ENCODE data around the gene PRKCZ. TPM values are rescaled to one million over a fixed set of nuclear protein-coding genes. Genes with fewer than 3 reads are reported as not detected.
A peak's percentile ranks its signal among the peaks of the same experiment; 100 is the strongest.

Gene PRKCZ
- total and polyA plus RNA-seq, 9 of the 15 experiments (the other 6 are each of a cell fraction or from before 2014, with no cell fraction given): 0.07 to 3.1 (median 1.3) TPM

DNA sequence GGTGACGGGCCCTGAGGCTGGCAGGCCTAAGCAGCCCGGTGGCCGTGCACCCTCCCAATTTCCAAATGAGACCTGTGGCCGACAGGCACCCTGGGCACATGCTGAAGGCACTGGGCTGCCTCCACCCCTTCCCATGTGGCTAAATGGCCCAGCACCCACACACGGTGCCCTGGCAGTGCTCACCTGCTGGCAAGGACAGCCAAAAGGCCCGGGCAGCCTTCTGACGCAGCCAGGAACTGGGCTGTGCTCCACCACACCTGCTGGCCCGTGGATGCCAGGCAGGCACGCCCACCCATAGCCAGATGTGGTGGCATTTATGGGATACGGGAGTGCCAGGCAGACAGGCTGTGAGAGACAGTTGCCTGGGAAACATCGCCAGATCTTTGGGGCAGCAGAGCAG lies 148.4 kb downstream of the PRKCZ start (continued):
- TF ChIP-seq, protein P1, sequence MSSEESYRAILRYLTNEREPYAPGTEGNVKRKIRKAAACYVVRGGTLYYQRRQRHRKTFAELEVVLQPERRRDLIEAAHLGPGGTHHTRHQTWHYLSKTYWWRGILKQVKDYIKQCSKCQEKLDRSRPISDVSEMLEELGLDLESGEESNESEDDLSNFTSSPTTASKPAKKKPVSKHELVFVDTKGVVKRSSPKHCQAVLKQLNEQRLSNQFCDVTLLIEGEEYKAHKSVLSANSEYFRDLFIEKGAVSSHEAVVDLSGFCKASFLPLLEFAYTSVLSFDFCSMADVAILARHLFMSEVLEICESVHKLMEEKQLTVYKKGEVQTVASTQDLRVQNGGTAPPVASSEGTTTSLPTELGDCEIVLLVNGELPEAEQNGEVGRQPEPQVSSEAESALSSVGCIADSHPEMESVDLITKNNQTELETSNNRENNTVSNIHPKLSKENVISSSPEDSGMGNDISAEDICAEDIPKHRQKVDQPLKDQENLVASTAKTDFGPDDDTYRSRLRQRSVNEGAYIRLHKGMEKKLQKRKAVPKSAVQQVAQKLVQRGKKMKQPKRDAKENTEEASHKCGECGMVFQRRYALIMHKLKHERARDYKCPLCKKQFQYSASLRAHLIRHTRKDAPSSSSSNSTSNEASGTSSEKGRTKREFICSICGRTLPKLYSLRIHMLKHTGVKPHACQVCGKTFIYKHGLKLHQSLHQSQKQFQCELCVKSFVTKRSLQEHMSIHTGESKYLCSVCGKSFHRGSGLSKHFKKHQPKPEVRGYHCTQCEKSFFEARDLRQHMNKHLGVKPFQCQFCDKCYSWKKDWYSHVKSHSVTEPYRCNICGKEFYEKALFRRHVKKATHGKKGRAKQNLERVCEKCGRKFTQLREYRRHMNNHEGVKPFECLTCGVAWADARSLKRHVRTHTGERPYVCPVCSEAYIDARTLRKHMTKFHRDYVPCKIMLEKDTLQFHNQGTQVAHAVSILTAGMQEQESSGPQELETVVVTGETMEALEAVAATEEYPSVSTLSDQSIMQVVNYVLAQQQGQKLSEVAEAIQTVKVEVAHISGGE (CRISPR knock-in tag; IDR thresholded peaks at IDR 0.05): no peak
- TF ChIP-seq FUS (optimal IDR thresholded peaks at IDR 0.05; ENCODE audit: low read depth, low read length): no peak
- 0 out of 4 replicates have a peak, but pooled peaks of 1 of the 2 experiments have one; percentile 14 for TF ChIP-seq ARNT (IDR thresholded peaks at IDR 0.05)
- 0 out of 2 replicates have a peak, but pooled peaks have one; percentile 26 for TF ChIP-seq NFRKB (IDR thresholded peaks at IDR 0.05; ENCODE audit: low read depth)
- TF ChIP-seq ELF4 (CRISPR knock-in tag; IDR thresholded peaks at IDR 0.05): no peak
- TF ChIP-seq TCF7 (IDR thresholded peaks at IDR 0.05; ENCODE audit: borderline replicate concordance): no peak
- TF ChIP-seq, protein P2, sequence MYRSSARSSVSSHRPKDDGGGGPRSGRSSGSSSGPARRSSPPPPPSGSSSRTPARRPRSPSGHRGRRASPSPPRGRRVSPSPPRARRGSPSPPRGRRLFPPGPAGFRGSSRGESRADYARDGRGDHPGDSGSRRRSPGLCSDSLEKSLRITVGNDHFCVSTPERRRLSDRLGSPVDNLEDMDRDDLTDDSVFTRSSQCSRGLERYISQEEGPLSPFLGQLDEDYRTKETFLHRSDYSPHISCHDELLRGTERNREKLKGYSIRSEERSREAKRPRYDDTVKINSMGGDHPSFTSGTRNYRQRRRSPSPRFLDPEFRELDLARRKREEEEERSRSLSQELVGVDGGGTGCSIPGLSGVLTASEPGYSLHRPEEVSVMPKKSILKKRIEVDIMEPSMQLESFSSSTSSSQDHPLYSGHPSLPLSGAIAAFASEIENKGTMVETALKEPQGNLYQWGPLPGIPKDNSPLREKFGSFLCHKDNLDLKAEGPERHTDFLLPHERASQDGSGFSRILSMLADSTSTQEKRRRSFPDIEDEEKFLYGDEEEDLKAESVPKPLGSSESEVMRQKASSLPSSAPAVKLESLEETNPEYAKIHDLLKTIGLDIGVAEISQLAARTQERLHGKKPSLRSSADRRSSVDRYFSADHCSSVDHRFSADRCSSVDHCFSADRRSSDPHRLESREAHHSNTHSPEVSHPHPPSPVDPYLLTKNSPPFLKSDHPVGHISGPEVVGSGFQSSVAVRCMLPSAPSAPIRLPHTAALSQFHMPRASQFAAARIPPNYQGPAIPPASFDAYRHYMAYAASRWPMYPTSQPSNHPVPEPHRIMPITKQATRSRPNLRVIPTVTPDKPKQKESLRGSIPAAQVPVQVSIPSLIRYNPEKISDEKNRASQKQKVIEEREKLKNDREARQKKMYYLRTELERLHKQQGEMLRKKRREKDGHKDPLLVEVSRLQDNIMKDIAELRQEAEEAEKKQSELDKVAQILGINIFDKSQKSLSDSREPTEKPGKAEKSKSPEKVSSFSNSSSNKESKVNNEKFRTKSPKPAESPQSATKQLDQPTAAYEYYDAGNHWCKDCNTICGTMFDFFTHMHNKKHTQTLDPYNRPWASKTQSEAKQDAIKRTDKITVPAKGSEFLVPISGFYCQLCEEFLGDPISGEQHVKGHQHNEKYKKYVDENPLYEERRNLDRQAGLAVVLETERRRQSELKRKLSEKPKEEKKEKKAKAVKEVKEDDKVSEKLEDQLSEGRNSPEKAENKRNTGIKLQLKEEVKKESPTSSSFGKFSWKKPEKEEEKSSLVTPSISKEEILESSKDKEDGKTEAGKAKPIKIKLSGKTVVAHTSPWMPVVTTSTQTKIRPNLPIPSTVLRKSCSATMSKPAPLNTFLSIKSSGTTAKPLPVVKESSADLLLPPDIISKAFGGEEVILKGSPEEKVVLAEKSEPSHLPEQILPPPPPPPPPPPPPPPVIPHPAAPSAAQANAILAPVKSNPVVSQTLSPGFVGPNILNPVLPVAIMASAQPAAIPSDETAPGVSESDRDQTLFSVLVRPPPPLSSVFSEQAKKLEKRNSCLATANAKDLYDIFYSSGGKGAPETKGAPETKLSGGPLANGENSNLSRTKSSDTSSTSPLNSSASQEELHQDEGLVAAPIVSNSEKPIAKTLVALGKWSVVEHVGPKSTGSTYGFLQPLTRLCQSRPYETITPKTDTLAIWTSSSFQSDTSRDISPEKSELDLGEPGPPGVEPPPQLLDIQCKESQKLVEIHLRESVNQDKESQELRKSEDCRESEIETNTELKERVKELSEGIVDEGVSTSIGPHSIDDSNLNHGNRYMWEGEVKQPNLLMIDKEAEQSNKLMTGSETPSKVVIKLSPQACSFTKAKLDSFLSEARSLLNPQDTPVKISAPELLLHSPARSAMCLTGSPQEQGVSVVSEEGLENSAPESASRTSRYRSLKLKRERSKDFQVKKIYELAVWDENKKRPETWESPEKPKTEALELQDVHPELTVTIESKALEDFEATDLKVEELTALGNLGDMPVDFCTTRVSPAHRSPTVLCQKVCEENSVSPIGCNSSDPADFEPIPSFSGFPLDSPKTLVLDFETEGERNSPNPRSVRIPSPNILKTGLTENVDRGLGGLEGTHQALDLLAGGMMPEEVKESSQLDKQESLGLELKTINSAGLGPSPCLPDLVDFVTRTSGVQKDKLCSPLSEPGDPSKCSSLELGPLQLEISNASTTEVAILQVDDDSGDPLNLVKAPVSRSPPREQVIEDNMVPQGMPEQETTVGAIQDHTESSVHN (IDR thresholded peaks at IDR 0.05; ENCODE audit: borderline replicate concordance in 1 of 2, low read depth in 1 of 2): no peak
- no peak for TF ChIP-seq TSC22D4 (tag; IDR thresholded peaks at IDR 0.05)
- TF ChIP-seq CREB1 (IDR thresholded peaks at IDR 0.05): no peak
- TF ChIP-seq CREB1 (CRISPR knock-in tag; IDR thresholded peaks at IDR 0.05): no peak
- no peak for TF ChIP-seq MEF2A (IDR thresholded peaks at IDR 0.05; ENCODE audit: control insufficient read depth, low read depth, low read length)
- TF ChIP-seq EHMT2 (IDR thresholded peaks at IDR 0.05): no peak
- TF ChIP-seq HNRNPK (IDR thresholded peaks at IDR 0.05; ENCODE audit: low read depth, low read length, poor library complexity, severe bottlenecking): no peak
- no peak for TF ChIP-seq ZFP36 (IDR thresholded peaks at IDR 0.05; ENCODE audit: low read depth, low read length, partially characterized antibody)
